Adrenal gland (tissue), 5 donors: ENCODE results near the gene CAMKK1.

Source experiments
- POLR2A ChIP-seq, 2 donors: fragments of 450-650 bp; IDR thresholded peaks; one replicate each; pipeline ENCODE4 v1.6.1; 2017; ENCODE audit warnings: antibody characterized with exemption in 2 of 2, mild to moderate bottlenecking in 2 of 2, moderate library complexity in 1 of 2
- TF ChIP-seq, protein P1 (sequence below), 6 experiments: fragments of 450-650 bp in 4 of 6; fragments of 200-600 bp in 2 of 6; sonication (generic) in 1 of 6; IDR thresholded peaks; 1 replicate in 5 of 6; 2 replicates in 1 of 6; pipeline versions ENCODE4 v1.5.1 to v1.8.0; 2016 to 2021; ENCODE audit warnings: antibody characterized with exemption in 6 of 6, mild to moderate bottlenecking in 2 of 6, moderate library complexity in 1 of 6
- donor health status: DM: no; HTN: no; CAD: no.

DNA sequence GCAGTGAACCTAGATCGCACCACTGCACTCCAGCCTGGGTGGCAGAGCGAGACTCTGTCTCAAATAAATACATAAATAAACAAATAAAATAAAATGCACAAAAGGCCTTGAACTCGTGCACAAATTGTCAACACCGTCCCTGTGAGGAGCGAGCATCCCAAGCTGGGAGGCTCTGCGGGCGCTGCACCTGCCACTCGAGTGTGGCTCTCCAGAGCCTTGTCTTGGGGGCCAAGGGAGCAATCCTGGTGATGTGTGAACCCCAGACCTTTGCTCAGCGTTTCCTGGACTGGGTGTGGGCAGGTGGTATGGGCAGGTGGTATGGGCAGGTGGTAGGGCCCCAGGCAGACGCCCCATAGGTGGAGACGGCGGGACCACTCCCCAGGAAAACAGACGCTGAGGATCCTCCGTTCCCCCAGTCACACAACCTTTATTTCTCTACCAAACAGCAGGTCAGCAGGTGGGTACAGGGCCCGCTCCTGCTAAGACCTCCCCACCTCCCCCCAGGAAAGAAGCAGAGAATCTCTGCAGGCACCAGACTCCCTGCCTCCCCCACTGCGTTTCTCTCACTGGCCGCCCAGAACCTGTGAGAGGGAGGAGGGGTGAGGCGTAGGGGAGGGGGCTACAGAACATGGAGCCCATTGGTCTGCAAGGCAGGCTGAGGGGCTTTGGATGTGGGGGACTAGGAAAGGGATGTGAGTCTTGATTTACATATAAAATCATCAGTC lies 30.8 kb upstream of the CAMKK1 start:
- TF ChIP-seq, protein P1, sequence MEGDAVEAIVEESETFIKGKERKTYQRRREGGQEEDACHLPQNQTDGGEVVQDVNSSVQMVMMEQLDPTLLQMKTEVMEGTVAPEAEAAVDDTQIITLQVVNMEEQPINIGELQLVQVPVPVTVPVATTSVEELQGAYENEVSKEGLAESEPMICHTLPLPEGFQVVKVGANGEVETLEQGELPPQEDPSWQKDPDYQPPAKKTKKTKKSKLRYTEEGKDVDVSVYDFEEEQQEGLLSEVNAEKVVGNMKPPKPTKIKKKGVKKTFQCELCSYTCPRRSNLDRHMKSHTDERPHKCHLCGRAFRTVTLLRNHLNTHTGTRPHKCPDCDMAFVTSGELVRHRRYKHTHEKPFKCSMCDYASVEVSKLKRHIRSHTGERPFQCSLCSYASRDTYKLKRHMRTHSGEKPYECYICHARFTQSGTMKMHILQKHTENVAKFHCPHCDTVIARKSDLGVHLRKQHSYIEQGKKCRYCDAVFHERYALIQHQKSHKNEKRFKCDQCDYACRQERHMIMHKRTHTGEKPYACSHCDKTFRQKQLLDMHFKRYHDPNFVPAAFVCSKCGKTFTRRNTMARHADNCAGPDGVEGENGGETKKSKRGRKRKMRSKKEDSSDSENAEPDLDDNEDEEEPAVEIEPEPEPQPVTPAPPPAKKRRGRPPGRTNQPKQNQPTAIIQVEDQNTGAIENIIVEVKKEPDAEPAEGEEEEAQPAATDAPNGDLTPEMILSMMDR (IDR thresholded peaks at IDR 0.05): no peak
- TF ChIP-seq POLR2A (IDR thresholded peaks at IDR 0.05): no peak
